ENCODE data around the gene BZW1.

Gene BZW1

GRCh38 chr2:200811333-200812121, at the start of gene BZW1:
Gene BZW1, plus strand, starts transcription at chr2:200811910. Its CDS starts 1,308 bp downstream, at chr2:200813218.
- DNase-seq = peak; percentile 88

- no peak for DNase-seq
These were observed 49.6 kb upstream of the BZW1 start for GRCh38 chr2:200762127-200762526.

- DNase-seq = no peak
These were observed 48.3 kb upstream of the BZW1 start for GRCh38 chr2:200763422-200763821.

- DNase-seq = no peak
These were observed 46.4 kb upstream of the BZW1 start for GRCh38 chr2:200765139-200765951.

- DNase-seq = no peak
These were observed 45.6 kb upstream of the BZW1 start for GRCh38 chr2:200765995-200766660.

GRCh38 chr2:200767111-200767885, 44.4 kb upstream of the BZW1 start:
- no peak for DNase-seq

- no peak for DNase-seq
These were observed 40.9 kb upstream of the BZW1 start for GRCh38 chr2:200770847-200771246.

GRCh38 chr2:200772620-200773019, 39.1 kb upstream of the BZW1 start:
- no peak for DNase-seq

GRCh38 chr2:200773083-200773482, 38.6 kb upstream of the BZW1 start:
- DNase-seq = no peak

GRCh38 chr2:200774920-200775319, 36.8 kb upstream of the BZW1 start:
- no peak for DNase-seq

GRCh38 chr2:200777275-200777674, 34.4 kb upstream of the BZW1 start:
- DNase-seq = no peak

GRCh38 chr2:200778038-200778437, 33.7 kb upstream of the BZW1 start:
- no peak for DNase-seq

- no peak for DNase-seq
These were observed 32.5 kb upstream of the BZW1 start for GRCh38 chr2:200779214-200779613.

GRCh38 chr2:200781616-200782015, 30.1 kb upstream of the BZW1 start:
- DNase-seq = no peak

- no peak for DNase-seq
These were observed 29.5 kb upstream of the BZW1 start for GRCh38 chr2:200782251-200782650.

- DNase-seq = no peak
These were observed 27.5 kb upstream of the BZW1 start for GRCh38 chr2:200784215-200784614.

GRCh38 chr2:200786423-200786822, 25.3 kb upstream of the BZW1 start:
- DNase-seq = no peak

GRCh38 chr2:200786826-200787225, 24.9 kb upstream of the BZW1 start:
- DNase-seq = no peak

- peak; percentile 11 for DNase-seq
These were observed 24.2 kb upstream of the BZW1 start for GRCh38 chr2:200787351-200788120.

- no peak for DNase-seq
These were observed 23.5 kb upstream of the BZW1 start for GRCh38 chr2:200788121-200788718.

GRCh38 chr2:200790185-200790584, 21.5 kb upstream of the BZW1 start:
- no peak for DNase-seq

- DNase-seq = no peak
These were observed 19.8 kb upstream of the BZW1 start for GRCh38 chr2:200791905-200792304.

Data from GF-D8 (cell line).